Skeletal muscle satellite cell (primary cell): ENCODE results near the gene CFAP157. TPM values are rescaled to one million over a fixed set of nuclear protein-coding genes. Genes with fewer than 3 reads are reported as not detected.

Experiments used
- H3K27me3 ChIP-seq: 2 replicates; pipeline ENCODE4 v1.7.0; 2013; ENCODE audit warnings: low read length; ENCODE audit not compliant: control insufficient read depth, insufficient read depth
- H3K36me3 ChIP-seq: 2 replicates; pipeline ENCODE4 v1.7.0; 2013; ENCODE audit warnings: mild to moderate bottlenecking, control low read depth, low read length; ENCODE audit not compliant: insufficient read depth
- H3K4me1 ChIP-seq: 2 replicates; pipeline ENCODE4 v1.7.0; 2013; ENCODE audit warnings: low read length; ENCODE audit not compliant: control insufficient read depth, insufficient read depth
- H3K4me2 ChIP-seq: 2 replicates; pipeline ENCODE4 v1.7.0; 2013; ENCODE audit warnings: mild to moderate bottlenecking, low read length
- H3K4me3 ChIP-seq: 2 replicates; pipeline ENCODE4 v1.7.0; 2013; ENCODE audit warnings: low read length
- H3K9ac ChIP-seq: 2 replicates; pipeline ENCODE4 v1.7.0; 2013; ENCODE audit warnings: mild to moderate bottlenecking, low read depth, low read length, moderate library complexity
- H3K9me3 ChIP-seq: replicated peaks from 2 replicates; pipeline ENCODE4 v1.7.0; 2013; ENCODE audit warnings: mild to moderate bottlenecking, control low read depth, low read length
- total RNA-seq: library from RNA; depleted of rRNA; stranded (reverse); fragments of >200 nt; gene quantifications from 2 replicates; pipeline ENCODE4 v1.2.3, GENCODE V29; 2012; rRNA removed

CFAP157 gene
- not detected in 2 replicates for total RNA-seq

GRCh38 chr9:127706836-127707241, at the start of gene CFAP157:
Gene CFAP157 (plus strand): TSS chr9:127706988. CDS start chr9:127707032, 44 bp downstream.
- Histone ChIP-seq H3K36me3 (no peaks in the 10 kb centered on the region), H3K4me1 (no peaks in the 10 kb centered on the region), H3K4me2 (no peak within 1 kb of the TSS), H3K9me3 (no peaks in the 10 kb centered on the region), H3K27me3 (no peaks in the 10 kb centered on the region), H3K4me3 (no peak within 1 kb of the TSS), H3K9ac (no peak within 1 kb of the TSS)

DNA sequence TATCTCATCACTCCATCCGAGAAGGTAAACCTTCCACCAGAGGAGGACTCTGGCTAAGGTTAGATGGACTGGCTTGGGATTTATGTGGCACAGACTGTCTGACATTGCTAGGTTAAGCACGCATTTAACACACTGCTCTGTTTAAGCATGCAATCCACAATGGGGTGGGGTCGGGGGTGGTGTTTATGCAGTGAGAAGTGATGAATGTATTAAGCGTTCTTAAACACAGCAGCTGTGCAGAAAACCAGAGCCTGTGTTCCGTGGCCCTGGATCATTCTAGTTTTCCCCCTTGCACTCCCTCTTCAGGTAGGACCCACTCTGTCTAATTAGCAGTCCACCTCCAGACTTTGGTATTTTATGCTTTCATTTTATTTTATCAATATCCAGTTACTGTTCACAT, 48.4 kb upstream of the CFAP157 start:
- H3K4me2 ChIP-seq: no peak overlapping the region
- H3K4me1 ChIP-seq: no peaks in the 10 kb centered on the region
- peaks cover 24% of the 10 kb centered on the region for H3K36me3 ChIP-seq
- H3K4me3 ChIP-seq: no peak overlapping the region
- H3K9ac ChIP-seq: no peak overlapping the region
- no peaks in the 10 kb centered on the region for H3K9me3 ChIP-seq
- H3K27me3 ChIP-seq: no peaks in the 10 kb centered on the region

DNA sequence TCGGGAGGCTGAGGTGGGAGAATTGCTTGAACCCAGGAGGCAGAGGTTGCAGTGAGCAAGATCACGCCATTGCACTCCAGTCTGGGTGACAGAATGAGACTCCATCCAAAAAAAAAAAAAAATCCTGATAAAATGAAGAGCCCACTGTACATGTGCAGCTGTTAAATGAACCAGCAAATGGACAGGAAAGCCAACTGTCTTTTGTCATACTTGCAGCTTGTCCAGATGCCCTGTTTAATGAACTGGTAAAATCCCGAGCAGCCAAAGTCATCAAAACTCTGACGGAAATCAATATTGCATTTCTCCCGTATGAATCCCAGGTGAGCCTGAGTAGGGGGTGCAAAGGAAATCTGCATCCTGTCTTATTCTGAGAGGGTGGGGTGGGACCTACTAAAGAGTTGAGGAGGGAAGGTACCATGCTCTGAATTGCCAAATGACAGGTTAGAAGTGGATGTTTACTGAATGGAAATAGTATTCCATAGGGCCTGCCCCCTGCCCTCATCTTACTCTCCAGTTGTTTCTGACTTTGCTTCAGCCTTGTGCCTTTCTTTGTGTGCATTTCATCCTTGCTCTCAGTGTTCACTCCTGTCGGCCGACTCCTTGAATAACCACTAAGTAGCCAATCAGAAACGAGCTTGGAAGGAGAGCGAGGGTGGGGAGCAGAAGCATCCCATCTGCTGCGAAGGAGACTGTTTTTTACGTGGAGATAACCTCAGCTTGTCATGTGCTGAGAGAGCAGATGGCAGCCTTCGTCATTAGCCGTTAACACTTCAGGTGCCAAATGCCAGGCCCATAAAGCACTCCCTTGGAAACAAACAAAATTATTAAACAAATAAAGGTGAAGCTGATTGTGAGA, 45.7 kb upstream of the CFAP157 start:
- no peaks in the 10 kb centered on the region for H3K4me1 ChIP-seq
- H3K9me3 ChIP-seq: no peaks in the 10 kb centered on the region
- no peak overlapping the region for H3K9ac ChIP-seq
- H3K4me3 ChIP-seq: no peak overlapping the region
- no peak overlapping the region for H3K4me2 ChIP-seq
- H3K36me3 ChIP-seq: peaks cover 40% of the 10 kb centered on the region
- H3K27me3 ChIP-seq: no peaks in the 10 kb centered on the region

GRCh38 chr9:127662617-127663016, 44.2 kb upstream of the CFAP157 start:
- Histone ChIP-seq H3K4me1 (no peaks in the 10 kb centered on the region), H3K9me3 (no peaks in the 10 kb centered on the region), H3K36me3 (peaks cover 40% of the 10 kb centered on the region), H3K27me3 (no peaks in the 10 kb centered on the region), H3K4me2 (no peak overlapping the region), H3K9ac (no peak overlapping the region), H3K4me3 (no peak overlapping the region)

DNA sequence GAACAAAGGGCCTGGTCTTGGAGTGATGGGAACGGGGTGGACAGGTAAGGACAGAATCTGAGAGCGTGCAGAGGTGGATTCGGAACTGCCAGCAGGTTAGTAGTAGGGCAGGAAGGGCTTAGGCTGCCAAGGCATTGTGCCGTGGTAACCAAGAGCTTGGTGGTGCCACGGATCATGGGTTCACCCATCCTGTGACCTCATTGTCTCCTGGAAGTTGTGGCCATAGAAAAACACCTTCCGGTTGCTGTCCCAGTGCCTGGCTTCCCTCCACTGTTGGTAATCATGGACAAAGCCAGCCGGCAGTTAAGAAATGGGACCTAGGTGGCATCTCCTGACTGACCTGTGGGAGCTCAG, 42.5 kb upstream of the CFAP157 start:
- no peak overlapping the region for H3K4me2 ChIP-seq
- H3K4me3 ChIP-seq: no peak overlapping the region
- H3K9ac ChIP-seq: no peak overlapping the region
- H3K9me3 ChIP-seq: no peaks in the 10 kb centered on the region
- H3K36me3 ChIP-seq: peaks cover 49% of the 10 kb centered on the region
- no peaks in the 10 kb centered on the region for H3K4me1 ChIP-seq
- no peaks in the 10 kb centered on the region for H3K27me3 ChIP-seq

GRCh38 chr9:127664678-127665507, 41.9 kb upstream of the CFAP157 start:
- H3K9ac ChIP-seq: no peak overlapping the region
- no peaks in the 10 kb centered on the region for H3K27me3 ChIP-seq
- no peak overlapping the region for H3K4me2 ChIP-seq
- H3K4me3 ChIP-seq: no peak overlapping the region
- H3K36me3 ChIP-seq: peaks cover 47% of the 10 kb centered on the region
- H3K4me1 ChIP-seq: no peaks in the 10 kb centered on the region
- H3K9me3 ChIP-seq: no peaks in the 10 kb centered on the region

DNA sequence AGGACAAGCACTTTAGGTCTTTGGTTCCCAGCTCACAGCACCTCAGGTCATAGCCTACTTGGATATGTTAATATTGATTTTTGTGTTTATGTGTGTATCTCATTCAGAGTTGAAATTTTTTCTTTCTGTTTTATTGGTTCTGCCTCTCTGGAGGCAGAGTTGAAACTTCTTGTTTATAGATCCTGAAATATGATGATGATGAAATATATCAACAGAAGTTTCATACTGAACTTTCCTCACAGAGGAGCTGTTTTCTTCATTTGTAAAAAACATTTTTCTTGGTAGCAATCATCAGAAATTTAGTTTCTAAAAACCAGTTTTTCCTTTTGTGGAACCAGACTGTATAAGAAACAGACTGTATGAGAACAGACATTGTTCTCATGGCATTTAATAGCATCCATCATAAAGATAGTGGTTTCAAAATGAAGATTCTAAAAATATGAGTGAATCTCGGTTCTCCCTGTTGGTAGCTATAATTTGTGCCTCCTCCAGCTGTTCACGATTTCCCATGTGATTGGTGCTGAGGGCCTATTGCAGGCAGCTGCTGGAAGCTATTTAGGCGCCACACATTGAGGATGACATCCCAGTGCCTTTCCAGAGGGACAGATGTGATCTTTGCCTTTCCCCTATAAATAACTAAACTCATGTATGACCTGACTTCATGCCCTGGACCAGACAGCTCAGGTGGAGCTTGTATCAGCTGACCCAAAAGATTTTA, 39.5 kb upstream of the CFAP157 start:
- Histone ChIP-seq H3K27me3 (no peaks in the 10 kb centered on the region), H3K4me3 (no peak overlapping the region), H3K9me3 (no peaks in the 10 kb centered on the region), H3K4me2 (no peak overlapping the region), H3K9ac (no peak overlapping the region), H3K4me1 (no peaks in the 10 kb centered on the region), H3K36me3 (peaks cover 46% of the 10 kb centered on the region)

DNA sequence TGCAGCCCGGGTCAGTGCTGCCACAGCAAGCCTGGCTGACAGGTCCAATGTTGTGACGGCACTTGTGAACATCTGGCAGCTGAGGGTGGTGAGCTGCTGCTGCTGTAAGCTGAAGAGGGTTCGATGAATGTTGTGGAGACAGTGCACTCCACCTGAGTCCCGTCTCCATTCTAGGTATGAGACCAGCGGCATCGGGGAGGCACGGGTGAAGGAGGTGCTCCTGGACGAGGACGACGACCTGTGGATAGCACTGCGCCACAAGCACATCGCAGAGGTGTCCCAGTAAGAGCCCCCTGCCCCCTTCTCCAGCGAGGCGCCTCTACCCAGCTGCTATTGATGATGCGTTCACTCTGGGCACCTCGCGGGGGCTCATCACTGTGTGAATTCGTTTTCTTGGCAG, 38.9 kb upstream of the CFAP157 start:
- no peaks in the 10 kb centered on the region for H3K27me3 ChIP-seq
- H3K4me1 ChIP-seq: no peaks in the 10 kb centered on the region
- H3K4me2 ChIP-seq: no peak overlapping the region
- no peak overlapping the region for H3K4me3 ChIP-seq
- no peaks in the 10 kb centered on the region for H3K9me3 ChIP-seq
- peaks cover 49% of the 10 kb centered on the region for H3K36me3 ChIP-seq
- H3K9ac ChIP-seq: no peak overlapping the region

DNA sequence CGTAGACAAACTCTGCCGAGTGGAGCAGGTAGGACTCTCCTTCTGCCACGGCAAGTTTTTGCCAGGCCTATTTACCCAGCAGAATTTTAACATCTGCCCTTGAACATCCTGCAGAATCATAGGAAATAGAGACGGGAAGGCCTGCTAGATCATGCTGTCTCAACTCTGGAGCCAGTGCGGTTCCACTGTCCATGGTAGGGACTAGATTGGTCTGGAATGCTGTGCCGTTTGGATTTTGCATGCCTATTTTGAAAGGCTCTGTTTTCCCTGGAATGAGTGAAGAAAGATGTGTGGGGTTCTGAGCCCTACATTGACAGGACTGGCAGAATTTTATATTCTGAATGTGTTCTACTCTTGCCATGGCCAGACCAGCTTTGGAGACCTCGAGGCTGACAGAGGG, 33.6 kb upstream of the CFAP157 start:
- Histone ChIP-seq H3K27me3 (no peaks in the 10 kb centered on the region), H3K4me2 (no peak overlapping the region), H3K4me1 (no peaks in the 10 kb centered on the region), H3K9ac (no peak overlapping the region), H3K36me3 (peaks cover 50% of the 10 kb centered on the region), H3K4me3 (no peak overlapping the region), H3K9me3 (no peaks in the 10 kb centered on the region)

- Histone ChIP-seq H3K4me3 (no peak overlapping the region), H3K9me3 (no peaks in the 10 kb centered on the region), H3K9ac (no peak overlapping the region), H3K27me3 (no peaks in the 10 kb centered on the region), H3K4me1 (no peaks in the 10 kb centered on the region), H3K4me2 (no peak overlapping the region), H3K36me3 (peaks cover 59% of the 10 kb centered on the region)
Measured at GRCh38 chr9:127676638-127677037, 30.1 kb upstream of the CFAP157 start.

DNA sequence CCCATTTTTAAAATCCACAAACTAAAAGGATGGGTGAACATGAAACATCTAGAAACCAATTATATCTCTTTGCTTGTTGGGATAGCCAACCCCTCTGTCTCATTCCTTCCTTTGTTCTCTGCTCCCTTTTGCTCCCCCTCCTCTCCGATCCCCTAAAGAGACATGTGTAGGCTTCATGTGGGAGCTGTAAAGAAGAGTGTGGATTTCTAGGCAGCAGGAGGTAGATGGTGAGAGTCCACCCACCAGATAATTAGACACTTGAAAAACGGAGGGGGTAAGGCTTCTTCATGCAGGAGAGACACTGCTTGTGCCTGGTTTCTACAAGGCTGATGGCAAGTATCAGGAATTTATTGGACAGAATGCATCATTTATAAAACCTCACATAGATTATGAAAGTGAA, 27.3 kb upstream of the CFAP157 start:
- no peaks in the 10 kb centered on the region for H3K9me3 ChIP-seq
- H3K4me3 ChIP-seq: no peak overlapping the region
- H3K9ac ChIP-seq: no peak overlapping the region
- H3K4me1 ChIP-seq: peaks cover 6% of the 10 kb centered on the region
- no peak overlapping the region for H3K4me2 ChIP-seq
- H3K27me3 ChIP-seq: no peaks in the 10 kb centered on the region
- H3K36me3 ChIP-seq: peaks cover 64% of the 10 kb centered on the region
